Esophagus muscularis mucosa (tissue), 4 donors: ENCODE data around the gene CDHR2. TPM values are rescaled to one million over a fixed set of nuclear protein-coding genes. Genes with fewer than 3 reads are reported as not detected.

ENCODE experiments used
- DNase-seq: peaks from one replicate; pipeline ENCODE4 v3.0.0-alpha.2; 2017; ENCODE audit errors: extremely low spot score
- H3K27ac ChIP-seq, 4 donors: fragments of 200-600 bp; sonication (generic); replicated peaks in 1 of 4; 1 replicate in 3 of 4; 2 replicates in 1 of 4; pipeline ENCODE4 v1.5.1; 2016 to 2019; ENCODE audit warnings: mild to moderate bottlenecking in 1 of 4
- H3K27me3 ChIP-seq, 4 donors: fragments of 200-600 bp; sonication (generic); one replicate each; pipeline versions ENCODE4 v1.5.1 to v1.6.0; 2016 to 2019
- H3K36me3 ChIP-seq, 4 donors: fragments of 200-600 bp; sonication (generic); one replicate each; pipeline ENCODE4 v1.5.1; 2016 to 2019
- H3K4me1 ChIP-seq, 4 donors: fragments of 200-600 bp; sonication (generic); one replicate each; pipeline ENCODE4 v1.5.1; 2016 to 2019
- H3K4me3 ChIP-seq, 4 donors: fragments of 200-600 bp; sonication (generic); 1 replicate in 2 of 4; 2 replicates in 2 of 4; pipeline ENCODE4 v1.5.1; 2016 to 2019; ENCODE audit warnings: mild to moderate bottlenecking in 4 of 4, moderate library complexity in 1 of 4
- H3K9me3 ChIP-seq, 4 donors: fragments of 200-600 bp; sonication (generic); 1 replicate in 3 of 4; 2 replicates in 1 of 4; pipeline ENCODE4 v1.5.1; 2016 to 2019
- EP300 ChIP-seq: sonication (generic); formaldehyde crosslinking; IDR thresholded peaks from one replicate; pipeline ENCODE4 v1.6.1; 2017; ENCODE audit warnings: antibody characterized with exemption
- POLR2A ChIP-seq: fragments of 450-650 bp; IDR thresholded peaks from one replicate; pipeline ENCODE4 v1.6.1; 2017; ENCODE audit warnings: antibody characterized with exemption, moderate library complexity, mild to moderate bottlenecking, low read depth
- POLR2AphosphoS5 ChIP-seq, 2 donors: sonication (generic); formaldehyde crosslinking; IDR thresholded peaks; one replicate each; pipeline ENCODE4 v1.6.1; 2017; ENCODE audit warnings: antibody characterized with exemption in 2 of 2
- WGBS: methylation state at CpG from one replicate; pipeline ENCODE4 v1.1.5; 2018; 5-methylcytosine and 5-hydroxymethylcytosine counted together
- intact Hi-C: fragments of 100-400 bp; cut with DNase I; formaldehyde crosslinking; loops from one replicate; pipeline ENCODE4 v1.15.1; 2023
- total RNA-seq, 4 donors: library from RNA; depleted of rRNA; stranded (reverse); fragments of >200 nt; gene quantifications; one replicate each; pipeline versions ENCODE4 v1.1.0 to v1.2.1, GENCODE V29; 2016
- TF ChIP-seq, protein P1 (sequence below), 3 experiments: fragments of 200-600 bp in 2 of 3; fragments of 450-650 bp in 1 of 3; sonication (generic) in 2 of 3; IDR thresholded peaks; one replicate each; pipeline ENCODE4 v1.5.1; 2017 to 2019; ENCODE audit warnings: antibody characterized with exemption in 3 of 3, mild to moderate bottlenecking in 2 of 3, moderate library complexity in 1 of 3

Gene CDHR2
- total RNA-seq, 4 donors from 2014 or later, result 0.92 TPM; not detected in 3

DNA sequence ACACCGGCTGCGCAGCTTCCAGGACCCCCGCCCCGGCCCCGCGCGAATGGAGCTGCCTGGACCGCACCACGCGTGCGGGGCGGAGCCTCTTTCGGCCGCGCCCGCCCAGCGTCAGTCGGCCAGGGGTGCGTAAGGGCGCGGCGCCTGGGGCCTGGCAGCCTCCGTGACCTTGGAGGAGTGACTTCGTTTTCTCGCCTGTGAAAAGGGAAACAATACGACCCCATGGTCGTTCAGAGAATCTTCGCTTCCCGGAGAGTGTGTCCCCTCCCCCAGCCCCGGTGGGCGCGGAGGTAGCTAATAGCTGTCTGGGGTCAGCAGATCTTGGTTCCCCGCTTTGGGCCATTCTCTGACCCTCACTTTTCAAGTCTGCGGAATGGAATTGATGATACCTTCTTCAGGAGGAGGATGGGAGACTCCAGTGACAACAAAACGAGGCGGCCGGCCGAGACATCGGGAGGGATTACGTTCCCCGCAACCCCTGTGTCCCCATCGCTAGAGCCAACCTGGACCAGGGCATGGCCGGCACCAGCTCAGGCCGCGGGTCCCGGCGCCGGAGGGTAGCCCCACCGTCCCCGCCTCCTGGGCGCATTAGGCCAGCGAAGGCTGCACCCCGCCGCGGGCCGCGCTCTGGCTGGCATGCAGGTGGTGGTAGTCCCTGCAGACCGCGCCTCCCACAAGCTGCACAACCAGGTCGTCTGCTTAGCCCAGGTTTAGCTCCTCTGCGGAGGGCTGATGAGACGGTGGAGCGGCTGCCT, 5.5 kb upstream of the CDHR2 start:
- Histone ChIP-seq H3K36me3 (no peaks in the 10 kb centered on the region), H3K4me1 (peaks cover 20 to 64% (median 57%) of the 10 kb centered on the region in 4 donors), H3K9me3 (no peaks in the 10 kb centered on the region), H3K27me3 (no peaks in the 10 kb centered on the region), H3K27ac (peak overlapping the region; percentile 90 to 93 (median 90)), H3K4me3 (peak overlapping the region; percentile 71 to 84 (median 80))
- under 1% methylated on average over 20 of the region's 63 CpGs for WGBS
- intact Hi-C loops, result loop anchor here (5.0 to 10.0 kb wide), 3 partner anchors 96 to 129 kb away; partner anchors contain the start of genes CLTB, FAF2 and TSPAN17
- TF ChIP-seq EP300 (no peak), POLR2AphosphoS5 (IDR thresholded peaks at IDR 0.05) (peak; percentile 74 to 86), POLR2A (peak; percentile 39)
- TF ChIP-seq, protein P1, sequence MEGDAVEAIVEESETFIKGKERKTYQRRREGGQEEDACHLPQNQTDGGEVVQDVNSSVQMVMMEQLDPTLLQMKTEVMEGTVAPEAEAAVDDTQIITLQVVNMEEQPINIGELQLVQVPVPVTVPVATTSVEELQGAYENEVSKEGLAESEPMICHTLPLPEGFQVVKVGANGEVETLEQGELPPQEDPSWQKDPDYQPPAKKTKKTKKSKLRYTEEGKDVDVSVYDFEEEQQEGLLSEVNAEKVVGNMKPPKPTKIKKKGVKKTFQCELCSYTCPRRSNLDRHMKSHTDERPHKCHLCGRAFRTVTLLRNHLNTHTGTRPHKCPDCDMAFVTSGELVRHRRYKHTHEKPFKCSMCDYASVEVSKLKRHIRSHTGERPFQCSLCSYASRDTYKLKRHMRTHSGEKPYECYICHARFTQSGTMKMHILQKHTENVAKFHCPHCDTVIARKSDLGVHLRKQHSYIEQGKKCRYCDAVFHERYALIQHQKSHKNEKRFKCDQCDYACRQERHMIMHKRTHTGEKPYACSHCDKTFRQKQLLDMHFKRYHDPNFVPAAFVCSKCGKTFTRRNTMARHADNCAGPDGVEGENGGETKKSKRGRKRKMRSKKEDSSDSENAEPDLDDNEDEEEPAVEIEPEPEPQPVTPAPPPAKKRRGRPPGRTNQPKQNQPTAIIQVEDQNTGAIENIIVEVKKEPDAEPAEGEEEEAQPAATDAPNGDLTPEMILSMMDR (IDR thresholded peaks at IDR 0.05), result no peak
- DNase-seq, result no peak

- no peaks in the 10 kb centered on the region for H3K27me3 ChIP-seq
- no peak for TF ChIP-seq POLR2A
- no peaks in the 10 kb centered on the region for H3K9me3 ChIP-seq
- DNase-seq, result no peak
- WGBS, result 92% methylated on average over 6 of the region's 6 CpGs
- no peak overlapping the region for H3K4me3 ChIP-seq
- intact Hi-C loops, result loop anchor here (10.0 kb wide), 1 partner anchor 131 kb away; the partner anchor contains the start of gene CLTB
- no peaks in the 10 kb centered on the region for H3K36me3 ChIP-seq
- no peak overlapping the region for H3K27ac ChIP-seq
- peaks cover 19 to 60% (median 52%) of the 10 kb centered on the region in 4 donors for H3K4me1 ChIP-seq
These were observed 3.8 kb upstream of the CDHR2 start for GRCh38 chr5:176545388-176545736.

- 85% methylated on average over 10 of the region's 13 CpGs for WGBS
- H3K9me3 ChIP-seq, result no peaks in the 10 kb centered on the region
- no peak overlapping the region for H3K4me3 ChIP-seq
- TF ChIP-seq EP300 (no peak), POLR2AphosphoS5 (IDR thresholded peaks at IDR 0.05) (no peak), POLR2A (no peak)
- TF ChIP-seq, protein P1 (IDR thresholded peaks at IDR 0.05), result no peak
- H3K4me1 ChIP-seq, result peaks cover 19 to 60% (median 50%) of the 10 kb centered on the region in 4 donors
- no peaks in the 10 kb centered on the region for H3K36me3 ChIP-seq
- DNase-seq, result no peak
- H3K27ac ChIP-seq, result no peak overlapping the region
- H3K27me3 ChIP-seq, result no peaks in the 10 kb centered on the region
- intact Hi-C loops, result loop anchor here (10.0 kb wide), 1 partner anchor 131 kb away; the partner anchor contains the start of gene CLTB
These were observed 3.2 kb upstream of the CDHR2 start for GRCh38 chr5:176545737-176546509.

- peaks cover 0 to 7% (median 0%) of the 10 kb centered on the region in 4 donors for H3K27me3 ChIP-seq
- peaks cover 5 to 41% (median 32%) of the 10 kb centered on the region in 4 donors for H3K4me1 ChIP-seq
- no peaks in the 10 kb centered on the region for H3K9me3 ChIP-seq
- WGBS, result 70% methylated on average over 8 of the region's 8 CpGs
- DNase-seq, result no peak
- no peak overlapping the region for H3K4me3 ChIP-seq
- TF ChIP-seq POLR2A, result no peak
- peak in 1 of 2 donors; percentile 37 for TF ChIP-seq POLR2AphosphoS5 (IDR thresholded peaks at IDR 0.05)
- TF ChIP-seq, protein P1 (IDR thresholded peaks at IDR 0.05), result no peak
- TF ChIP-seq EP300, result no peak
- H3K27ac ChIP-seq, result peak overlapping the region in 2 of 4 donors; percentile 14 to 27
- no peaks in the 10 kb centered on the region for H3K36me3 ChIP-seq
- intact Hi-C loops, result loop anchor here (10.0 kb wide), 1 partner anchor 133 kb away; the partner anchor contains the start of gene CLTB
These were observed 1.3 kb upstream of the CDHR2 start for GRCh38 chr5:176547802-176548201.

DNA sequence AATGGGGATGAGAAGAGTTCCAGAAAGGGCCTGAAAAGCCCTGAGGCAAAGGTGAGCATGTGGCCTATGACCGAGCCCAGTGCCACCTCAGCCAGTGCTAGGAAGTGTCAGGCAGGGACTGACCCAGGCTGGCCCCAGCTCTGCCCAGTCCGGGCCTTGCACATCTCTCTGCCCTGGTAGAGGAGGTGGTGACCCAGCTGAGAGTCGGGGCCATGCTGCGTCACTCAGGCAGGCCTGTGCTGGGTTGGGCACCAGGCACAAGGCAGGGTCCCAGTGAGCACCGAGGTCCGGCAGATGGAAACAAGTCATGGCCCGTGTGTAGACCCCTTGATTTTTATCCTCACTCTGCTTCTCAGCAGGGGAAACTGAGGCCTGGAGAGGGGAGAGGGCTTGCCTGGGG, 729 bp downstream of the CDHR2 start:
- intact Hi-C loops, result loop anchor here (10.0 kb wide), 1 partner anchor 135 kb away; the partner anchor contains the start of gene CLTB
- Histone ChIP-seq H3K36me3 (no peaks in the 10 kb centered on the region), H3K4me1 (peaks cover 0 to 24% (median 19%) of the 10 kb centered on the region in 4 donors), H3K27ac (no peak overlapping the region), H3K4me3 (no peak overlapping the region), H3K9me3 (no peaks in the 10 kb centered on the region), H3K27me3 (peaks cover 0 to 27% (median 4%) of the 10 kb centered on the region in 4 donors)
- DNase-seq, result no peak
- WGBS, result 85% methylated on average over 4 of the region's 7 CpGs
- no peak for TF ChIP-seq EP300
